ENCODE data around the gene ZNF750. TPM values are rescaled to one million over a fixed set of nuclear protein-coding genes. Genes with fewer than 3 reads are reported as not detected.

Gene ZNF750
- polyA plus RNA-seq, 3 donors: not detected

DNA sequence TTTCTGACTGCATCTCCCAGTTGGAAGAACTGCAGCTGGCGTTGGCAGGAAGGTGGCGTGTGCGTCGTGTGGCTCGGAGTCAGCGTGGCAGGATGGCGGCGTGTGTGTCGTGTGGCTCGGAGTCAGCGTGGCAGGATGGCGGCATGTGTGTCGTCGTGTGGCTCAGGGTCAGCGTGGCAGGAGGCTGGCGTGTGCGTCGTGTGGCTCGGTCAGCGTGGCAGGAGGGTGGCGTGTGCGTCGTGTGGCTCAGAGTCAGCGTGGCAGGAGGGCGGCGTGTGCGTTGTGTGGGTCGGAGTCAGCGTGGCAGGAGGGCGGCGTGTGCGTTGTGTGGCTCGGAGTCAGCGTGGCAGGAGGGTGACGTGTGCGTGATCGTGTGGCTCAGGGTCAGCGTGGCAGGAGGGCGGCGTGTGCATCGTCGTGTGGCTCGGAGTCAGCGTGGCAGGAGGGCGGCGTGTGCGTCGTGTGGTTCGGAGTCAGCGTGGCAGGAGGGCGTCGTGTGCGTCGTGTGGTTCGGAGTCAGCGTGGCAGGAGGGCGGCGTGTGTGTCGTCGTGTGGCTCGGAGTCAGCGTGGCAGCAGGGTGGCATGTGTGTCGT is 38.3 kb downstream of the ZNF750 start:
- no peak overlapping the region for H3K4me3 Mint-ChIP-seq
- no peak overlapping the region for H3K4me3 ChIP-seq (replicated peaks in 1 of 3; ENCODE audit: low read depth in 2 of 3, low read length in 3 of 3)
- no peaks in the 10 kb centered on the region for H3K4me1 ChIP-seq (ENCODE audit: control insufficient read depth in 1 of 2, insufficient read depth in 2 of 2, low read length in 2 of 2)
- peaks cover 7 to 22% of the 10 kb centered on the region in 2 donors for H3K36me3 ChIP-seq (replicated peaks in 1 of 2; ENCODE audit: control insufficient read depth in 1 of 2, insufficient read depth in 2 of 2, low read length in 2 of 2)
- no peak for DNase-seq
- WGBS (ENCODE audit: insufficient coverage): 94% methylated on average over 63 of the region's 63 CpGs
- H3K36me3 Mint-ChIP-seq: peaks cover 33 to 40% of the 10 kb centered on the region in 2 donors
- H3K27me3 ChIP-seq (ENCODE audit: control insufficient read depth in 2 of 2, insufficient read depth in 2 of 2, low read length in 2 of 2): no peaks in the 10 kb centered on the region
- H3K4me1 Mint-ChIP-seq: no peaks in the 10 kb centered on the region
- H3K4me2 ChIP-seq (replicated peaks; ENCODE audit: extremely low read depth, low read length, poor library complexity, severe bottlenecking): no peak overlapping the region
- peak overlapping the region in 2 of 7 donors; percentile 17 to 46 for H3K27ac Mint-ChIP-seq
- H3K9me3 ChIP-seq (replicated peaks in 1 of 2; ENCODE audit: control insufficient read depth in 1 of 2, insufficient read depth in 1 of 2, low read length in 2 of 2): peaks cover 0 to 4% of the 10 kb centered on the region in 2 donors
- no peaks in the 10 kb centered on the region for H3K79me2 ChIP-seq (ENCODE audit: insufficient read depth, low read length)
- intact Hi-C loops (cut with micrococcal nuclease): no loop called here
- H3K9ac ChIP-seq (ENCODE audit: insufficient read depth, low read length, poor library complexity, severe bottlenecking): no peak overlapping the region
- peaks cover 3 to 8% (median 5%) of the 10 kb centered on the region in 7 donors for H3K9me3 Mint-ChIP-seq
- no peaks in the 10 kb centered on the region for H4K20me1 ChIP-seq (ENCODE audit: insufficient read depth, low read length)
- no peak overlapping the region for H3K27ac ChIP-seq (ENCODE audit: low read depth in 1 of 2, low read length in 2 of 2)
- H3K27me3 Mint-ChIP-seq (ENCODE audit: low read depth in 3 of 3): peaks cover 0 to 2% (median 0%) of the 10 kb centered on the region in 3 donors
- no peak overlapping the region for H2AFZ ChIP-seq (ENCODE audit: insufficient read depth, low read depth, low read length, poor library complexity, severe bottlenecking)
- TF ChIP-seq, protein P1, sequence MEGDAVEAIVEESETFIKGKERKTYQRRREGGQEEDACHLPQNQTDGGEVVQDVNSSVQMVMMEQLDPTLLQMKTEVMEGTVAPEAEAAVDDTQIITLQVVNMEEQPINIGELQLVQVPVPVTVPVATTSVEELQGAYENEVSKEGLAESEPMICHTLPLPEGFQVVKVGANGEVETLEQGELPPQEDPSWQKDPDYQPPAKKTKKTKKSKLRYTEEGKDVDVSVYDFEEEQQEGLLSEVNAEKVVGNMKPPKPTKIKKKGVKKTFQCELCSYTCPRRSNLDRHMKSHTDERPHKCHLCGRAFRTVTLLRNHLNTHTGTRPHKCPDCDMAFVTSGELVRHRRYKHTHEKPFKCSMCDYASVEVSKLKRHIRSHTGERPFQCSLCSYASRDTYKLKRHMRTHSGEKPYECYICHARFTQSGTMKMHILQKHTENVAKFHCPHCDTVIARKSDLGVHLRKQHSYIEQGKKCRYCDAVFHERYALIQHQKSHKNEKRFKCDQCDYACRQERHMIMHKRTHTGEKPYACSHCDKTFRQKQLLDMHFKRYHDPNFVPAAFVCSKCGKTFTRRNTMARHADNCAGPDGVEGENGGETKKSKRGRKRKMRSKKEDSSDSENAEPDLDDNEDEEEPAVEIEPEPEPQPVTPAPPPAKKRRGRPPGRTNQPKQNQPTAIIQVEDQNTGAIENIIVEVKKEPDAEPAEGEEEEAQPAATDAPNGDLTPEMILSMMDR (IDR thresholded peaks at IDR 0.05): no peak

DNA sequence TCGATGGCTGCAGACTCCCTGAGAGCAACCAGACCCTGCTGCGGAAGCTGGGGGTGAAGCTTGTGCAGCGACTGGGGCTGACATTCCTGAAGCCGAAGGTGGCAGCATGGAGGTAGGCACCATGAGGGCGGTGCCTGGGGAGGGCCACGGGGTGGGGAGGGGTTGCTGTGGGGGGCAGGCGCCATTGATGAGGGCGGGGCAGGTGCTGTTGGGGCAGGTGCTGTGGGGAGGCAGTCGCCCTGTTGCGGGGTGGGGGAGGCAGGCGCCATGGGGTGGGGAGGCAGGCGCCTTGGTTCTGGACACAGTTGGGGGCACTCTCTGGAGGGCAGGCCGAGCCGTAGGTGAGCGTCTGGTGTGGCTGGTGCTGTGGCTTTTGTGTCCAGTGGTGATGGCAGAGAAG is 38.9 kb downstream of the ZNF750 start:
- no peak overlapping the region for H3K4me3 ChIP-seq (replicated peaks in 1 of 3; ENCODE audit: low read depth in 2 of 3, low read length in 3 of 3)
- H3K79me2 ChIP-seq (ENCODE audit: insufficient read depth, low read length): no peaks in the 10 kb centered on the region
- Mint-ChIP-seq H3K27ac (no peak overlapping the region), H3K27me3 (ENCODE audit: low read depth in 3 of 3) (peaks cover 0 to 2% (median 0%) of the 10 kb centered on the region in 3 donors), H3K4me1 (no peaks in the 10 kb centered on the region), H3K4me3 (no peak overlapping the region), H3K9me3 (peaks cover 3 to 8% (median 5%) of the 10 kb centered on the region in 7 donors), H3K36me3 (peaks cover 32 to 34% of the 10 kb centered on the region in 2 donors)
- H3K4me1 ChIP-seq (ENCODE audit: control insufficient read depth in 1 of 2, insufficient read depth in 2 of 2, low read length in 2 of 2): no peaks in the 10 kb centered on the region
- H3K27me3 ChIP-seq (ENCODE audit: control insufficient read depth in 2 of 2, insufficient read depth in 2 of 2, low read length in 2 of 2): no peaks in the 10 kb centered on the region
- no peak overlapping the region for H3K9ac ChIP-seq (ENCODE audit: insufficient read depth, low read length, poor library complexity, severe bottlenecking)
- peaks cover 3 to 16% of the 10 kb centered on the region in 2 donors for H3K36me3 ChIP-seq (replicated peaks in 1 of 2; ENCODE audit: control insufficient read depth in 1 of 2, insufficient read depth in 2 of 2, low read length in 2 of 2)
- TF ChIP-seq, protein P1 (IDR thresholded peaks at IDR 0.05): no peak
- no peaks in the 10 kb centered on the region for H4K20me1 ChIP-seq (ENCODE audit: insufficient read depth, low read length)
- H3K27ac ChIP-seq (ENCODE audit: low read depth in 1 of 2, low read length in 2 of 2): no peak overlapping the region
- H3K9me3 ChIP-seq (replicated peaks in 1 of 2; ENCODE audit: control insufficient read depth in 1 of 2, insufficient read depth in 1 of 2, low read length in 2 of 2): peaks cover 0 to 4% of the 10 kb centered on the region in 2 donors
- H3K4me2 ChIP-seq (replicated peaks; ENCODE audit: extremely low read depth, low read length, poor library complexity, severe bottlenecking): no peak overlapping the region
- no peak overlapping the region for H2AFZ ChIP-seq (ENCODE audit: insufficient read depth, low read depth, low read length, poor library complexity, severe bottlenecking)
- DNase-seq: no peak
- over 99% methylated on average over 11 of the region's 15 CpGs for WGBS (ENCODE audit: insufficient coverage)
- intact Hi-C loops (cut with micrococcal nuclease): no loop called here
